Kasumi-1 (cell line): ENCODE data around the gene APBB1.

Experiments
- DNase-seq, 2 experiments: peaks; one replicate each; lab custom pipeline; 2025; lab: John Stamatoyannopoulos, UW

The APBB1 gene

DNA sequence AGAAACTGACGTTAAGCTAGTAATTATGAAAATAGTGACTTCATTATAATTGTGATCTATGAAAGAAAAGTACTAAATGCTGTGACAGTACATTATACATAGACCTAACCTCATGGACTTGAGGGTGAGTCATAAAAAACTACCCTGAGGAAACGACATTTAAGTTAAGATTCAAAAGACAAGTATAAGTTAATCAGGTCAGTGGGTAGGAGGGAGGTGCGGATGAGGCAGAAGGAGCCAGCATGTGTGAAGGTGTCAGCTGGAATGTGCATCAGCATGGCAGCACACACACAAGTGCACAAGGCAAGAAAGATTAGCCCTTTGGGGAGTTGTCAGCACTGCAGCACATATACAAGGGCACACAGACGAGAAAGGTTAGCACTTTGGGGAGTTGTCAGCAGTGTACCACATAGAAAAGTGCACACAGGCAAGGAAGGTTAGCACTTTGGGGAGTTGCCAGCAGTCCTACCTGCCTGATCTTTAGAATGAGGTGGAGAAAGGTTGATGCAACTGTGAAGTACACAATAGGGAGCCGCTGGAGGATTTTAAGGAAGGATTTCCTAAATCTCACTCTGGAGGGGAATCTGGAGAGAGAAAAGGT, 67.0 kb downstream of the APBB1 start:
- DNase-seq = no peak

DNA sequence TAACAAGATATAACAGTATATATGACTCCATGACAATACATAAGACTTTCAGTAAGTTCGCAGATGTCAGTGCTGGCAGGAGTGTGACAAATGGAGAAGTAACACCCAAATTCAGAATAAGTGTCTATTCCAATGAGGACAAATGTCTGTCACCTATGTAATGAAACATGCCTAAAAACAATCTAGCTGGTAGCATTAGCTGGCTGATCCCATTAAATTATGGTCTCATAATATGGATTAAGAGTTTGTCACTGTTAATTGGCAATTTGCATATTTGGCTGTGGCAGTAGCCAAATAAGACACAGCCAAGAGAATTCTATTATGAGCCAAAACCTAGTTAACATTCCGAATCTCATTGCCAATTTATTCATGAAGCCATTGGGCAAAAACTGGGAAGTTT, 68.4 kb downstream of the APBB1 start:
- DNase-seq = no peak

DNA sequence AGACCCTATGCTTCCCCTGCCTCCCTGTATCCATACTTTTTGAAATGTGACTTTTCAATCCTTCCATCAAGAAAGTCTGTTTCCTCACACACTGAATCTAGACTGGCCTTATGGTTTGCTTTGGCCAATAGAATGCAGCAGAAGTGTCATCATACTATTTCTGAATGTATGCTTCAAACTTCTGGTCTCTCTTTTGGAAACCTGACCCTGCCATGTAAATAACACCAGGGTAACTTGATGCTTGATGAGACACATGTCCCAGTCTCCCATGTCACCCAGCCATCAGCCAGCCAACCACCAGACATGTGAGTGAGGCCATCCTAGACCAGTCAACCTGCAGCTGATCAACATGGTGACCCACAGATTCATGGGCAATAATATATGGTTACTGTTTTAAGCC, 68.9 kb downstream of the APBB1 start:
- no peak for DNase-seq

DNA sequence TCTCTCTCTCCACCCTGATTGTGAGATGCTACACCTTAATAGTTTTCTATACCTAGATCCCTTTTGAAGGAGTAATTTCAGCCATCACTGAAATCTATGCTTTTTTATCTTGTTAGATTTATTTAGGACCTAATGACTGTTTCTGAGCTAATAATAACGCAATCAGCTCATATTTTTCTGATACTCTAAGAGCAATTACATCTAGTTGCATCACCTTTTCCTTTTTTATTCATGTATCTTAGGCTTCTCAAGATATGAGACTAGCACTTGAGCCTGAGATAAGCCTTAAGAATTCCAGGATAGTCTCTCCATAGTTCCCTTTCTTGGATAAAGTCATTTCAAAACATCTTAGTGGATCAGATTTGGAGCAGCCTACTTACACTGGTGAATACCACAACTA, 73.5 kb downstream of the APBB1 start:
- no peak for DNase-seq
